SK-N-SH treated with all-trans-retinoic acid at 6 μM for 48 hours (cell line): ENCODE data around the gene LPAR2.

Experiments
- ARNTL ChIP-seq: fragments of 450-650 bp; formaldehyde crosslinking; IDR thresholded peaks from 2 replicates; pipeline ENCODE4 v1.5.0; 2020; ENCODE audit warnings: low read depth, mild to moderate bottlenecking, moderate library complexity, borderline replicate concordance
- ZC3H10 ChIP-seq: fragments of 250-450 bp; sonication (Bioruptor Pico); IDR thresholded peaks from 2 replicates; pipeline ENCODE4 v1.5.1; 2021; ENCODE audit warnings: mild to moderate bottlenecking, moderate library complexity

GRCh38 chr19:19600793-19601330 is 27.2 kb downstream of the LPAR2 start:
- TF ChIP-seq ZC3H10 (no peak), ARNTL (CRISPR knock-in tag) (no peak)
